ENCODE measurements around the gene DLG5. TPM values are rescaled to one million over a fixed set of nuclear protein-coding genes. Genes with fewer than 3 reads are reported as not detected.

The DLG5 gene
- polyA plus RNA-seq, 4 donors = 7.8 to 35.9 (median 11.4) TPM

DNA sequence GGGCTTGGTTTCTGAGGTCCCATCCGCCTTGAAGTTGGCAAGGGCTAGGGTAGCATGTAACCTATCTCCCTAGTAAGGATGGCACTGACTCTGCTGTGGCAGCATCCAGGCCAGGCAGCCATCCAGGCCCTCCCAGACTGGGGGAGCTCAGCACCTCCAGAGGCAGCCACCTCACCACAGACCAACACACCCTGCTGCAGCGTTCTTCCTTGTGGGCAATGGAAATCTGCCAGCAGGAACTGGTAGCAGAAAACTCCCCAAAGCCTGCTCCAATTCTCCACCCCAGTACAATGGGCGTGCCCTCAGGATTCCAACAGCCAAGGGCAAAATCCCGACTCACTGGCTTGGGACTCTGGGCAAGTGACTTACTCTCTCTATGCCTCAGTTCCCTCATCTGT lies 27.5 kb downstream of the DLG5 start:
- FAIRE-seq = no peak
- peaks cover 0 to 4% of the 10 kb centered on the region in 2 donors for H3K9me3 ChIP-seq (ENCODE audit: control insufficient read depth in 2 of 2, insufficient read depth in 1 of 2, low read depth in 1 of 2, low read length in 1 of 2)
- H3K27ac ChIP-seq (ENCODE audit: low read depth in 1 of 3, low read length in 2 of 3) = peak overlapping the region; percentile 23 to 91 (median 35)
- H3K27me3 ChIP-seq (ENCODE audit: control insufficient read depth in 3 of 3, insufficient read depth in 3 of 3, low read length in 3 of 3) = no peaks in the 10 kb centered on the region
- peak in 1 of 2 donors; percentile 92 for DNase-seq
- peaks cover 0 to 30% (median 0%) of the 10 kb centered on the region in 3 donors for H3K36me3 ChIP-seq (ENCODE audit: control insufficient read depth in 3 of 3, insufficient read depth in 2 of 3, low read depth in 1 of 3, low read length in 3 of 3)
- WGBS, 3 donors = 17 to 43% (median 20%) methylated on average over 4 of the region's 4 CpGs
- no peak overlapping the region for H3K4me3 ChIP-seq (ENCODE audit: low read depth in 1 of 3, low read length in 3 of 3)
- H3K4me1 ChIP-seq (ENCODE audit: control insufficient read depth in 3 of 3, insufficient read depth in 2 of 3, low read depth in 1 of 3, low read length in 2 of 3) = peaks cover 10 to 41% (median 13%) of the 10 kb centered on the region in 3 donors

DNA sequence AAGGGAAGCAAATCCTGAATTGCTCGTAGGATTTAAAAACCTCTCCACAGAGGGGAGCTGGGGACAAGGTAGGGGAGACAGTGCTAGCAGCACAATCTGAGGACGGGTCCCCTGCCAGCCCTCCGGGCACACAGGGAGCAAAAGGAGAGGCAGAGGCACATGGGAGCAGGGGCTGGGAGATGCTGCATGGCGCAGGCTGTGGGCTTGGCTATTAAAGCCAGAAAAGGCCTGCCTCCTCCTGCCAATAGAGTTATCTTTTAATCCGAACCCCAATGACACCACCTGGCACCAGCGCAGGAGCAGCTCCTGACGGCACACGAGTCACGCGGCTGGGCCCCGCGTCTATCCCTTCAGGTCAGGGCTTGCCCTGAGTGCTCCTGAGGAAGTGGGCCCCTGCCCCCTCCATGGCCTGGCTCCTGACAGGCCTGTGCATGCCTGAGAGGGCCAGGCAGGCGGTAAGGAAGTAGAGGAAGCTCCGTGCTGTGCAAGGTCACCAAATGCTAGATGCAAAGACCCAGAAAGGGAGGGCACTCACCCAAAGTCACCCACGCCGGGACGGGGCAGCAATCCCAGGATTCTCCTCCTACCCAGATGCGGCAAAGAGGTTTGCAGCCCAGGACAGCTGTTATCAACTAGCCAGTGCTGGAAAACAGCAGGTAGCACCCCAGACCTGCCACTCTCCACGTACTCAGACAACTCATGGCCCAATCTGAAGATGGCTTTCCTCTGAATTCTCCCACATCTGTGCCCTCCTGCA lies 28.1 kb downstream of the DLG5 start:
- 22 to 48% (median 38%) methylated on average over 19 of the region's 19 CpGs for WGBS, 3 donors
- no peaks in the 10 kb centered on the region for H3K27me3 ChIP-seq (ENCODE audit: control insufficient read depth in 3 of 3, insufficient read depth in 3 of 3, low read length in 3 of 3)
- H3K27ac ChIP-seq (ENCODE audit: low read depth in 1 of 3, low read length in 2 of 3) = peak overlapping the region; percentile 35 to 91 (median 48)

GRCh38 chr10:77896058-77896457 lies 30.5 kb downstream of the DLG5 start:
- DNase-seq (no peak), FAIRE-seq (no peak)
- Histone ChIP-seq H3K27me3 (ENCODE audit: control insufficient read depth in 3 of 3, insufficient read depth in 3 of 3, low read length in 3 of 3) (no peaks in the 10 kb centered on the region), H3K4me3 (ENCODE audit: low read depth in 1 of 3, low read length in 3 of 3) (no peak overlapping the region), H3K27ac (ENCODE audit: low read depth in 1 of 3, low read length in 2 of 3) (no peak overlapping the region), H3K36me3 (ENCODE audit: control insufficient read depth in 3 of 3, insufficient read depth in 2 of 3, low read depth in 1 of 3, low read length in 3 of 3) (peaks cover 0 to 38% (median 0%) of the 10 kb centered on the region in 3 donors), H3K9me3 (ENCODE audit: control insufficient read depth in 2 of 2, insufficient read depth in 1 of 2, low read depth in 1 of 2, low read length in 1 of 2) (no peaks in the 10 kb centered on the region), H3K4me1 (ENCODE audit: control insufficient read depth in 3 of 3, insufficient read depth in 2 of 3, low read depth in 1 of 3, low read length in 2 of 3) (peaks cover 8 to 29% (median 10%) of the 10 kb centered on the region in 3 donors)
- 76 to 86% (median 80%) methylated on average over 3 of the region's 3 CpGs for WGBS, 3 donors

More for the DNA sequence above, 28.1 kb downstream of the DLG5 start:
- peaks cover 10 to 35% (median 13%) of the 10 kb centered on the region in 3 donors for H3K4me1 ChIP-seq (ENCODE audit: control insufficient read depth in 3 of 3, insufficient read depth in 2 of 3, low read depth in 1 of 3, low read length in 2 of 3)
- DNase-seq = peak; percentile 63 to 66
- peaks cover 0 to 35% (median 0%) of the 10 kb centered on the region in 3 donors for H3K36me3 ChIP-seq (ENCODE audit: control insufficient read depth in 3 of 3, insufficient read depth in 2 of 3, low read depth in 1 of 3, low read length in 3 of 3)
- FAIRE-seq = no peak
- no peak overlapping the region for H3K4me3 ChIP-seq (ENCODE audit: low read depth in 1 of 3, low read length in 3 of 3)
- no peaks in the 10 kb centered on the region for H3K9me3 ChIP-seq (ENCODE audit: control insufficient read depth in 2 of 2, insufficient read depth in 1 of 2, low read depth in 1 of 2, low read length in 1 of 2)

DNA sequence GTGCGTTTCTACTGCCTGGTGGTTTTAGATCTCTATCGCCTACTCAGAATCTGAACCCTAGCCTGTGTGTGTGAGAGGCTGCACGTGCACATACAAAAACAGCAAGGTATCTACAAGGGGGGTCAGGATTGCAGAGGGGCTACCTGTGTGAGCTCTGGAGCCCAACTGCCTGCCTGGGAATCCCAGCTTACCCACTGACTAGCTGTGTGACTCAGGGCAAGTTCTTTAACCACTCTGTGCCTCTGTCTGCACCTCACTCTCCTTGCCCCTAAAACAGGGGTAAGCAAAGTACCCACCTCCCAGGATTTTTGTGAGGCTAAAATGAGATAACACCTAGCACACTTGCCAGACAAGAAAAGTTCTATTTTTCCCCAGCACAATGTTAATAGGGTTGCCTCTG lies 32.5 kb downstream of the DLG5 start:
- no peaks in the 10 kb centered on the region for H3K27me3 ChIP-seq (ENCODE audit: control insufficient read depth in 3 of 3, insufficient read depth in 3 of 3, low read length in 3 of 3)
- H3K27ac ChIP-seq (ENCODE audit: low read depth in 1 of 3, low read length in 2 of 3) = no peak overlapping the region
- DNase-seq (no peak), FAIRE-seq (no peak)
- 49 to 80% (median 58%) methylated on average over 3 of the region's 3 CpGs for WGBS, 3 donors
- no peaks in the 10 kb centered on the region for H3K9me3 ChIP-seq (ENCODE audit: control insufficient read depth in 2 of 2, insufficient read depth in 1 of 2, low read depth in 1 of 2, low read length in 1 of 2)
- peaks cover 2 to 27% (median 5%) of the 10 kb centered on the region in 3 donors for H3K4me1 ChIP-seq (ENCODE audit: control insufficient read depth in 3 of 3, insufficient read depth in 2 of 3, low read depth in 1 of 3, low read length in 2 of 3)
- peaks cover 0 to 38% (median 0%) of the 10 kb centered on the region in 3 donors for H3K36me3 ChIP-seq (ENCODE audit: control insufficient read depth in 3 of 3, insufficient read depth in 2 of 3, low read depth in 1 of 3, low read length in 3 of 3)
- no peak overlapping the region for H3K4me3 ChIP-seq (ENCODE audit: low read depth in 1 of 3, low read length in 3 of 3)

- Histone ChIP-seq H3K36me3 (ENCODE audit: control insufficient read depth in 3 of 3, insufficient read depth in 2 of 3, low read depth in 1 of 3, low read length in 3 of 3) (peaks cover 0 to 31% (median 0%) of the 10 kb centered on the region in 3 donors), H3K4me3 (ENCODE audit: low read depth in 1 of 3, low read length in 3 of 3) (no peak overlapping the region), H3K27ac (ENCODE audit: low read depth in 1 of 3, low read length in 2 of 3) (no peak overlapping the region), H3K27me3 (ENCODE audit: control insufficient read depth in 3 of 3, insufficient read depth in 3 of 3, low read length in 3 of 3) (no peaks in the 10 kb centered on the region), H3K9me3 (ENCODE audit: control insufficient read depth in 2 of 2, insufficient read depth in 1 of 2, low read depth in 1 of 2, low read length in 1 of 2) (no peaks in the 10 kb centered on the region), H3K4me1 (ENCODE audit: control insufficient read depth in 3 of 3, insufficient read depth in 2 of 3, low read depth in 1 of 3, low read length in 2 of 3) (peaks cover 2 to 27% (median 3%) of the 10 kb centered on the region in 3 donors)
- WGBS, 3 donors = 88 to 94% (median 89%) methylated on average over 8 of the region's 8 CpGs
- no peak for FAIRE-seq
- no peak for DNase-seq
Observed at GRCh38 chr10:77893386-77893785, 33.2 kb downstream of the DLG5 start.

GRCh38 chr10:77892761-77893160 lies 33.8 kb downstream of the DLG5 start:
- Histone ChIP-seq H3K4me3 (ENCODE audit: low read depth in 1 of 3, low read length in 3 of 3) (no peak overlapping the region), H3K27ac (ENCODE audit: low read depth in 1 of 3, low read length in 2 of 3) (no peak overlapping the region), H3K36me3 (ENCODE audit: control insufficient read depth in 3 of 3, insufficient read depth in 2 of 3, low read depth in 1 of 3, low read length in 3 of 3) (peaks cover 0 to 27% (median 0%) of the 10 kb centered on the region in 3 donors), H3K27me3 (ENCODE audit: control insufficient read depth in 3 of 3, insufficient read depth in 3 of 3, low read length in 3 of 3) (no peaks in the 10 kb centered on the region), H3K9me3 (ENCODE audit: control insufficient read depth in 2 of 2, insufficient read depth in 1 of 2, low read depth in 1 of 2, low read length in 1 of 2) (no peaks in the 10 kb centered on the region), H3K4me1 (ENCODE audit: control insufficient read depth in 3 of 3, insufficient read depth in 2 of 3, low read depth in 1 of 3, low read length in 2 of 3) (peaks cover 3 to 29% (median 4%) of the 10 kb centered on the region in 3 donors)
- FAIRE-seq = no peak
- no peak for DNase-seq
- 76 to 86% (median 81%) methylated on average over 5 of the region's 5 CpGs for WGBS, 3 donors

- DNase-seq (no peak), FAIRE-seq (no peak)
- Histone ChIP-seq H3K4me3 (ENCODE audit: low read depth in 1 of 3, low read length in 3 of 3) (no peak overlapping the region), H3K27ac (ENCODE audit: low read depth in 1 of 3, low read length in 2 of 3) (no peak overlapping the region), H3K9me3 (ENCODE audit: control insufficient read depth in 2 of 2, insufficient read depth in 1 of 2, low read depth in 1 of 2, low read length in 1 of 2) (no peaks in the 10 kb centered on the region), H3K27me3 (ENCODE audit: control insufficient read depth in 3 of 3, insufficient read depth in 3 of 3, low read length in 3 of 3) (no peaks in the 10 kb centered on the region), H3K36me3 (ENCODE audit: control insufficient read depth in 3 of 3, insufficient read depth in 2 of 3, low read depth in 1 of 3, low read length in 3 of 3) (peaks cover 0 to 27% (median 0%) of the 10 kb centered on the region in 3 donors), H3K4me1 (ENCODE audit: control insufficient read depth in 3 of 3, insufficient read depth in 2 of 3, low read depth in 1 of 3, low read length in 2 of 3) (peaks cover 5 to 34% (median 5%) of the 10 kb centered on the region in 3 donors)
- 64 to 75% (median 73%) methylated on average over 8 of the region's 8 CpGs for WGBS, 3 donors
Observed at GRCh38 chr10:77892021-77892739, 34.4 kb downstream of the DLG5 start.

GRCh38 chr10:77890097-77890496 lies 36.5 kb downstream of the DLG5 start:
- H3K27ac ChIP-seq (ENCODE audit: low read depth in 1 of 3, low read length in 2 of 3) = peak overlapping the region in 1 of 3 donors; percentile 50
- H3K4me1 ChIP-seq (ENCODE audit: control insufficient read depth in 3 of 3, insufficient read depth in 2 of 3, low read depth in 1 of 3, low read length in 2 of 3) = peaks cover 5 to 36% (median 7%) of the 10 kb centered on the region in 3 donors
- H3K27me3 ChIP-seq (ENCODE audit: control insufficient read depth in 3 of 3, insufficient read depth in 3 of 3, low read length in 3 of 3) = no peaks in the 10 kb centered on the region
- H3K9me3 ChIP-seq (ENCODE audit: control insufficient read depth in 2 of 2, insufficient read depth in 1 of 2, low read depth in 1 of 2, low read length in 1 of 2) = no peaks in the 10 kb centered on the region
- DNase-seq (no peak), FAIRE-seq (no peak)
- whole genome bisulfite sequencing, 3 donors = 77 to 88% (median 87%) methylated on average over 7 of the region's 7 CpGs
- peaks cover 0 to 29% (median 0%) of the 10 kb centered on the region in 3 donors for H3K36me3 ChIP-seq (ENCODE audit: control insufficient read depth in 3 of 3, insufficient read depth in 2 of 3, low read depth in 1 of 3, low read length in 3 of 3)
- no peak overlapping the region for H3K4me3 ChIP-seq (ENCODE audit: low read depth in 1 of 3, low read length in 3 of 3)

All from small intestine (tissue), 7 donors.